ENCODE measurements around the gene SLC1A5. TPM values are rescaled to one million over a fixed set of nuclear protein-coding genes. Genes with fewer than 3 reads are reported as not detected.
A peak's percentile ranks its signal among the peaks of the same experiment; 100 is the strongest.

The SLC1A5 gene
- total RNA-seq, 6 experiments from 2014 or later, result 263 to 310 (median 281) TPM

DNA sequence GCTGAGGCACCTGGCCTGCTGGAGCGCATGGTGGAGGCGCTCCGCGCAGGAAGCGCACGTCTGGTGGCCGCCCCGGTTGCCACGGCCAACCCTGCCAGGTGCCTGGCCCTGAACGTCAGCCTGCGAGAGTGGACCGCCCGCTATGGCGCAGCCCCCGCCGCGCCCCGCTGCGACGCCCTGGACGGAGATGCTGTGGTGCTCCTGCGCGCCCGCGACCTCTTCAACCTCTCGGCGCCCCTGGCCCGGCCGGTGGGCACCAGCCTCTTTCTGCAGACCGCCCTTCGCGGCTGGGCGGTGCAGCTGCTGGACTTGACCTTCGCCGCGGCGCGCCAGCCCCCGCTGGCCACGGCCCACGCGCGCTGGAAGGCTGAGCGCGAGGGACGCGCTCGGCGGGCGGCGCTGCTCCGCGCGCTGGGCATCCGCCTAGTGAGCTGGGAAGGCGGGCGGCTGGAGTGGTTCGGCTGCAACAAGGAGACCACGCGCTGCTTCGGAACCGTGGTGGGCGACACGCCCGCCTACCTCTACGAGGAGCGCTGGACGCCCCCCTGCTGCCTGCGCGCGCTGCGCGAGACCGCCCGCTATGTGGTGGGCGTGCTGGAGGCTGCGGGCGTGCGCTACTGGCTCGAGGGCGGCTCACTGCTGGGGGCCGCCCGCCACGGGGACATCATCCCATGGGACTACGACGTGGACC lies 32.4 kb downstream of the SLC1A5 start:
- H3K4me3 Mint-ChIP-seq, result no peak overlapping the region
- TF ChIP-seq, protein P1, sequence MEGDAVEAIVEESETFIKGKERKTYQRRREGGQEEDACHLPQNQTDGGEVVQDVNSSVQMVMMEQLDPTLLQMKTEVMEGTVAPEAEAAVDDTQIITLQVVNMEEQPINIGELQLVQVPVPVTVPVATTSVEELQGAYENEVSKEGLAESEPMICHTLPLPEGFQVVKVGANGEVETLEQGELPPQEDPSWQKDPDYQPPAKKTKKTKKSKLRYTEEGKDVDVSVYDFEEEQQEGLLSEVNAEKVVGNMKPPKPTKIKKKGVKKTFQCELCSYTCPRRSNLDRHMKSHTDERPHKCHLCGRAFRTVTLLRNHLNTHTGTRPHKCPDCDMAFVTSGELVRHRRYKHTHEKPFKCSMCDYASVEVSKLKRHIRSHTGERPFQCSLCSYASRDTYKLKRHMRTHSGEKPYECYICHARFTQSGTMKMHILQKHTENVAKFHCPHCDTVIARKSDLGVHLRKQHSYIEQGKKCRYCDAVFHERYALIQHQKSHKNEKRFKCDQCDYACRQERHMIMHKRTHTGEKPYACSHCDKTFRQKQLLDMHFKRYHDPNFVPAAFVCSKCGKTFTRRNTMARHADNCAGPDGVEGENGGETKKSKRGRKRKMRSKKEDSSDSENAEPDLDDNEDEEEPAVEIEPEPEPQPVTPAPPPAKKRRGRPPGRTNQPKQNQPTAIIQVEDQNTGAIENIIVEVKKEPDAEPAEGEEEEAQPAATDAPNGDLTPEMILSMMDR (IDR thresholded peaks at IDR 0.05), result no peak
- peaks cover 29% of the 10 kb centered on the region for H3K4me1 Mint-ChIP-seq (ENCODE audit: low read depth)
- H3K27ac Mint-ChIP-seq, result peak overlapping the region; percentile 40; the same call in 1 of the 2 replicates
- H3K27me3 Mint-ChIP-seq (ENCODE audit: insufficient read depth), result no peaks in the 10 kb centered on the region; the same call in 1 of the 2 replicates
- H3K9me3 Mint-ChIP-seq, result no peaks in the 10 kb centered on the region
- H3K36me3 Mint-ChIP-seq (ENCODE audit: low read depth), result 0 out of 2 replicates have a peak, but pooled peaks cover 5% of the 10 kb centered on the region
- DNase-seq, result no peak

DNA sequence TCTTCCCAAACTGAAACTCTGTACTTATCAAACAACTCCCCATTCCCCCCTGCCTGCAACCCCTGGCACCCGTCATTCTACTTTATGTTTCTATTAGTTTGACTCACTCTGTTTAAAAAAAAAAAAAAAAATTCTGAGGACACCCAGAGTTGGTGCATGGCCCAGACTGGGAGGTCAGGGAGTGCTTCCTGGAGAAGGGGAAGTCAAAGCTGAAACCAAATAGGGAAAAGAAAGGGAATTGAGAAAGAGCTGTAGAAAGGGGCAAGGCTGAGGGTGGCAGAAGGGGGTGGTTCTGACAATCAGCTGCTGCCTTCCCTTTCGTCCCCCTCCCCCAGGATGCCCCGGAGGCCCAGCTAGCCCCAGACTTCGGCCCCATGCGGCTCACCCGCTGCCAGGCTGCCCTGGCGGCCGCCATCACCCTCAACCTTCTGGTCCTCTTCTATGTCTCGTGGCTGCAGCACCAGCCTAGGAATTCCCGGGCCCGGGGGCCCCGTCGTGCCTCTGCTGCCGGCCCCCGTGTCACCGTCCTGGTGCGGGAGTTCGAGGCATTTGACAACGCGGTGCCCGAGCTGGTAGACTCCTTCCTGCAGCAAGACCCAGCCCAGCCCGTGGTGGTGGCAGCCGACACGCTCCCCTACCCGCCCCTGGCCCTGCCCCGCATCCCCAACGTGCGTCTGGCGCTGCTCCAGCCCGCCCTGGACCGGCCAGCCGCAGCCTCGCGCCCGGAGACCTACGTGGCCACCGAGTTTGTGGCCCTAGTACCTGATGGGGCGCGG lies 33.1 kb downstream of the SLC1A5 start:
- no peaks in the 10 kb centered on the region; the same call in 1 of the 2 replicates for H3K27me3 Mint-ChIP-seq (ENCODE audit: insufficient read depth)
- H3K27ac Mint-ChIP-seq, result peak overlapping the region; percentile 37
- H3K36me3 Mint-ChIP-seq (ENCODE audit: low read depth), result 0 out of 2 replicates have a peak, but pooled peaks cover 5% of the 10 kb centered on the region
- H3K9me3 Mint-ChIP-seq, result no peaks in the 10 kb centered on the region
- TF ChIP-seq, protein P1 (IDR thresholded peaks at IDR 0.05), result no peak
- peak; percentile 16 for DNase-seq
- peaks cover 22% of the 10 kb centered on the region for H3K4me1 Mint-ChIP-seq (ENCODE audit: low read depth)
- no peak overlapping the region for H3K4me3 Mint-ChIP-seq

GRCh38 chr19:46753420-46754155 lies 34.8 kb downstream of the SLC1A5 start:
- Mint-ChIP-seq H3K27ac (no peak overlapping the region), H3K36me3 (ENCODE audit: low read depth) (peaks cover 9% of the 10 kb centered on the region; the same call in 1 of the 2 replicates), H3K27me3 (ENCODE audit: insufficient read depth) (no peaks in the 10 kb centered on the region; the same call in 1 of the 2 replicates), H3K4me3 (no peak overlapping the region), H3K9me3 (no peaks in the 10 kb centered on the region), H3K4me1 (ENCODE audit: low read depth) (peaks cover 8% of the 10 kb centered on the region)
- no peak for DNase-seq
- TF ChIP-seq, protein P1 (IDR thresholded peaks at IDR 0.05), result peak; percentile 69; the same call in 1 of the 2 replicates

- Mint-ChIP-seq H3K27ac (peak overlapping the region; percentile 57), H3K4me1 (ENCODE audit: low read depth) (peaks cover 22% of the 10 kb centered on the region), H3K27me3 (ENCODE audit: insufficient read depth) (no peaks in the 10 kb centered on the region; the same call in 1 of the 2 replicates), H3K9me3 (no peaks in the 10 kb centered on the region), H3K36me3 (ENCODE audit: low read depth) (peaks cover 9% of the 10 kb centered on the region; the same call in 1 of the 2 replicates), H3K4me3 (peak overlapping the region; percentile 19; the same call in 1 of the 2 replicates)
- peak; percentile 49 for DNase-seq
- TF ChIP-seq, protein P1 (IDR thresholded peaks at IDR 0.05), result peak; percentile 95
Measured at GRCh38 chr19:46748325-46749109, 39.9 kb downstream of the SLC1A5 start.
